HFFc6 (cell line): ENCODE measurements around the gene CELF1. TPM values are rescaled to one million over a fixed set of nuclear protein-coding genes. Genes with fewer than 3 reads are reported as not detected.

ENCODE experiments used
- DNase-seq: peaks from one replicate; pipeline ENCODE4 v3.0.0-alpha.2; 2018
- H3K27ac Mint-ChIP-seq: 2 replicates; pipeline ENCODE4 v1.8.0; 2020; ENCODE audit warnings: mild to moderate bottlenecking, mixed read lengths
- H3K27me3 Mint-ChIP-seq: 2 replicates; pipeline ENCODE4 v1.8.0; 2021; ENCODE audit warnings: mild to moderate bottlenecking, moderate library complexity, mixed read lengths; ENCODE audit not compliant: insufficient read depth
- H3K36me3 Mint-ChIP-seq: 2 replicates; pipeline ENCODE4 v1.8.0; 2021; ENCODE audit warnings: low read depth, mixed read lengths
- H3K4me1 Mint-ChIP-seq: 2 replicates; pipeline ENCODE4 v1.8.0; 2020; ENCODE audit warnings: low read depth, mixed read lengths
- H3K4me3 Mint-ChIP-seq: 2 replicates; pipeline ENCODE4 v1.8.0; 2020; ENCODE audit warnings: mild to moderate bottlenecking, moderate library complexity, mixed read lengths
- H3K9me3 Mint-ChIP-seq: 2 replicates; pipeline ENCODE4 v1.8.0; 2020; ENCODE audit warnings: mild to moderate bottlenecking, mixed read lengths
- CTCF ChIP-seq: fragments of 200-600 bp; sonication (generic); IDR thresholded peaks from 2 replicates; pipeline ENCODE4 v1.5.0; 2021; ENCODE audit warnings: antibody characterized with exemption, mild to moderate bottlenecking
- total RNA-seq, 6 experiments: library from RNA; stranded (reverse); fragmentation: NEBNext Ultra II Directional; extraction: Animal tissue kit (Norgen Biotek cat#: 25700); gene quantifications; 2 replicates in 1 of 6; 3 replicates in 5 of 6; pipeline ENCODE4 v1.2.3, GENCODE V29; 2021

The CELF1 gene
- total RNA-seq, 6 experiments from 2014 or later = 103 to 131 (median 120) TPM

GRCh38 chr11:47503227-47503626, 49.7 kb downstream of the CELF1 start:
- Mint-ChIP-seq H3K27ac (no peak overlapping the region), H3K9me3 (no peaks in the 10 kb centered on the region), H3K36me3 (peaks cover 6% of the 10 kb centered on the region), H3K4me1 (peaks cover 48% of the 10 kb centered on the region), H3K4me3 (no peak overlapping the region), H3K27me3 (no peaks in the 10 kb centered on the region; the same call in 1 of the 2 replicates)
- TF ChIP-seq CTCF = no peak
- DNase-seq = no peak

DNA sequence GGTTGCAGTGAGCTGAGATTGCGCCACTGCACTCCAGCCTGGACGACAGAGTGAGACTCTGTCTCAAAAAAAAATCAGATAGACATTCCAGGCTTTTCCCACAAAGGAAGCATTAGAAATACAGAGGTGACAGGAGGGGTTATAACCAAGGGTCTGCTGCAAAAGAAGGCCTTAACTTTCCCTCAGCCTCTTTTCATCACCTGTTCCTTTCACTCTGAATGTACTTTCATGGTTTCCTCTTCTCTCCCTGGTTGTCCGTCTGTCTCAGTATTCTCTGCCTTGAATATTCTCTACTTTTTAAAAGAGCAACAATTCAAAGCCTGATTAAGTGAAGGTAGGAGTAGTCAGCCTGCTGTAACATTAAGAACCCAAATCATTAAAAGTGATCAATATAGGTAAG, 50.2 kb downstream of the CELF1 start:
- no peaks in the 10 kb centered on the region for H3K9me3 Mint-ChIP-seq
- TF ChIP-seq CTCF = no peak
- no peak overlapping the region for H3K27ac Mint-ChIP-seq
- DNase-seq = no peak
- H3K4me3 Mint-ChIP-seq = no peak overlapping the region
- no peaks in the 10 kb centered on the region; the same call in 1 of the 2 replicates for H3K27me3 Mint-ChIP-seq
- peaks cover 4% of the 10 kb centered on the region for H3K36me3 Mint-ChIP-seq
- peaks cover 43% of the 10 kb centered on the region for H3K4me1 Mint-ChIP-seq

- Mint-ChIP-seq H3K9me3 (no peaks in the 10 kb centered on the region), H3K27ac (no peak overlapping the region), H3K4me1 (peaks cover 26% of the 10 kb centered on the region; the same call in 1 of the 2 replicates), H3K36me3 (peaks cover 4% of the 10 kb centered on the region), H3K27me3 (no peaks in the 10 kb centered on the region; the same call in 1 of the 2 replicates), H3K4me3 (no peak overlapping the region)
- DNase-seq = no peak
- no peak for TF ChIP-seq CTCF
Measured at GRCh38 chr11:47501101-47501500, 51.8 kb downstream of the CELF1 start.

DNA sequence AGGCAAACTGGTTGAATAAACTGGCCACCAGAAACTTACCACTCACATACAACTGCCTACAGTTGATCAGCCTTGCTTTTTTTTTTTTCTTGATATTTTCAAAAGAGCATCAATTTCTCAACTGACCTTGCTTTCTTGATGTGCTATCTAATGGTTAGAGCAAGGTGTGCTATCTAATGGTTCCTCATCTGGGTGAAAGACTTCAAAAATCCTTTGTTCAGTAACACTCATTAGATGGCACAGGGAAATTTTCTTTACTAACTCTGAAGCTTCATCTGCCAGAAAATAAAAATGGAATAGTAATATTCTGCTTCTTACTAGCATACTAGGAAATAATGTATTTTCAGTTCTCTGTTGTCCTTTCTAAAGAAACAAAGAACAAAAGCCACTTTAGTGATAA, 52.8 kb downstream of the CELF1 start:
- Mint-ChIP-seq H3K36me3 (peaks cover 3% of the 10 kb centered on the region), H3K9me3 (no peaks in the 10 kb centered on the region), H3K4me3 (no peak overlapping the region), H3K4me1 (peaks cover 23% of the 10 kb centered on the region; the same call in 1 of the 2 replicates), H3K27me3 (no peaks in the 10 kb centered on the region; the same call in 1 of the 2 replicates), H3K27ac (no peak overlapping the region)
- no peak for TF ChIP-seq CTCF
- no peak for DNase-seq

DNA sequence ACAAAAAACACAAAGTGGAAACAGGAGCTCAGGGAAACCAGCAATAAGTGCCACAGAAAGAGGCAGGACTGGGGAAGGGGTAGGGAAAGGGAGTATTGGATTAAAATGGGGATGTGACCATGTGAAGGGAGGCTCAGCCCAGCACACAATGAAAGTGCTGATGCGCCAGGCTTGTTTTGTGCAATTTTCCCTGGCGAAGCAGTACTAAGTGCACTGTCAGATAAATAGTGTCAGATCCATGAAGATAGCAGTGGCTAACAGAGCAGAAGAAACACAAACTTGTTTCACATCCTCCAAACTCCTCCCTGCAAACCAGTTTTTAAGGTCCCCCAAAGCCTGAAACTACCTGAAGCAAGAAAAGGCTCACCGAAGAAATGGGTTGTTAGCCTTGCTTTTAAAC, 53.3 kb downstream of the CELF1 start:
- Mint-ChIP-seq H3K27me3 (no peaks in the 10 kb centered on the region; the same call in 1 of the 2 replicates), H3K27ac (no peak overlapping the region), H3K4me3 (no peak overlapping the region), H3K4me1 (peaks cover 19% of the 10 kb centered on the region; the same call in 1 of the 2 replicates), H3K9me3 (no peaks in the 10 kb centered on the region), H3K36me3 (no peaks in the 10 kb centered on the region; the same call in 1 of the 2 replicates)
- DNase-seq = no peak
- TF ChIP-seq CTCF = no peak

- H3K27me3 Mint-ChIP-seq = no peaks in the 10 kb centered on the region; the same call in 1 of the 2 replicates
- no peak overlapping the region for H3K4me3 Mint-ChIP-seq
- H3K4me1 Mint-ChIP-seq = peaks cover 19% of the 10 kb centered on the region; the same call in 1 of the 2 replicates
- TF ChIP-seq CTCF = no peak
- peaks cover under 1% of the 10 kb centered on the region for H3K36me3 Mint-ChIP-seq
- H3K9me3 Mint-ChIP-seq = no peaks in the 10 kb centered on the region
- no peak for DNase-seq
- no peak overlapping the region for H3K27ac Mint-ChIP-seq
Measured at GRCh38 chr11:47499161-47499560, 53.8 kb downstream of the CELF1 start.
